ENCODE data around the gene IFITM1. TPM values are rescaled to one million over a fixed set of nuclear protein-coding genes. Genes with fewer than 3 reads are reported as not detected.

IFITM1 gene
- total and polyA plus RNA-seq, 9 of the 15 experiments (the other 6 are each of a cell fraction or from before 2014, with no cell fraction given) = 691 to 5,579 (median 974) TPM

GRCh38 chr11:352456-353031 lies 38.7 kb downstream of the IFITM1 start (continued):
- TF ChIP-seq RAD51 (IDR thresholded peaks at IDR 0.05; ENCODE audit: borderline replicate concordance, low read depth) = no peak
- no peak for TF ChIP-seq PCBP2 (IDR thresholded peaks at IDR 0.05; ENCODE audit: low read depth, low read length, poor library complexity, severe bottlenecking)
- TF ChIP-seq UBTF (IDR thresholded peaks at IDR 0.05; ENCODE audit: borderline replicate concordance in 1 of 2, low read depth in 2 of 2, low read length in 2 of 2) = no peak
- no peak for TF ChIP-seq ZNF699 (CRISPR knock-in tag; IDR thresholded peaks at IDR 0.05; ENCODE audit: insufficient replicate concordance)
- TF ChIP-seq ETV6 (IDR thresholded peaks at IDR 0.05; ENCODE audit: borderline replicate concordance in 1 of 2, low read depth in 2 of 2, low read length in 1 of 2) = no peak
- TF ChIP-seq ETV6 (CRISPR knock-in tag; IDR thresholded peaks at IDR 0.05; ENCODE audit: borderline replicate concordance) = no peak
- TF ChIP-seq ZBTB26 (CRISPR knock-in tag; IDR thresholded peaks at IDR 0.05) = peak; percentile 95; the same call in 1 of the 2 replicates
- peak; percentile 97 for TF ChIP-seq RREB1 (CRISPR knock-in tag; IDR thresholded peaks at IDR 0.05)
- TF ChIP-seq ZNF609 (CRISPR knock-in tag; IDR thresholded peaks at IDR 0.05; ENCODE audit: borderline replicate concordance) = no peak
- peak; percentile 93 for TF ChIP-seq ZNF41 (CRISPR knock-in tag; conservative IDR thresholded peaks at IDR 0.05)
- TF ChIP-seq STAG1 (CRISPR knock-in tag; IDR thresholded peaks at IDR 0.05; ENCODE audit: borderline replicate concordance) = no peak

Measured in K562 (cell line).